HUES6 (cell line): ENCODE measurements around the gene CHST7.

ENCODE experiments used
- H3K27ac ChIP-seq: 2 replicates; pipeline ENCODE4 v1.7.0; 2013; ENCODE audit warnings: low read depth, mild to moderate bottlenecking, low read length, inconsistent platforms
- H3K27me3 ChIP-seq: 2 replicates; pipeline ENCODE4 v1.6.1; 2013; ENCODE audit warnings: low read length; ENCODE audit not compliant: control insufficient read depth, insufficient read depth
- H3K36me3 ChIP-seq: 2 replicates; pipeline ENCODE4 v1.6.1; 2013; ENCODE audit warnings: low read length; ENCODE audit not compliant: control insufficient read depth, insufficient read depth
- H3K4me1 ChIP-seq: 2 replicates; pipeline ENCODE4 v1.6.1; 2013; ENCODE audit warnings: low read length; ENCODE audit not compliant: control insufficient read depth, insufficient read depth
- H3K4me3 ChIP-seq: 2 replicates; pipeline ENCODE4 v1.5.1; 2013; ENCODE audit warnings: low read depth, low read length
- H3K9ac ChIP-seq: one replicate; pipeline ENCODE4 v1.6.1; 2013; ENCODE audit warnings: mild to moderate bottlenecking, low read length
- H3K9me3 ChIP-seq: 2 replicates; pipeline ENCODE4 v1.6.1; 2013; ENCODE audit warnings: low read depth, low read length; ENCODE audit not compliant: control insufficient read depth, insufficient read depth

CHST7 gene

GRCh38 chrX:46574774-46575381 lies 1.3 kb downstream of the CHST7 start:
- peaks cover 14% of the 10 kb centered on the region; the same call in 1 of the 2 replicates for H3K36me3 ChIP-seq
- peak overlapping the region; percentile 72 for H3K4me3 ChIP-seq
- peaks cover 38% of the 10 kb centered on the region for H3K4me1 ChIP-seq
- H3K27me3 ChIP-seq, result peaks cover 18% of the 10 kb centered on the region
- no peaks in the 10 kb centered on the region for H3K9me3 ChIP-seq
- no peak overlapping the region for H3K27ac ChIP-seq
- H3K9ac ChIP-seq, result peak overlapping the region; percentile 70

GRCh38 chrX:46575586-46575985 lies 2.0 kb downstream of the CHST7 start:
- peaks cover 38% of the 10 kb centered on the region for H3K4me1 ChIP-seq
- peak overlapping the region; percentile 72 for H3K4me3 ChIP-seq
- H3K27me3 ChIP-seq, result peaks cover 18% of the 10 kb centered on the region
- peak overlapping the region; percentile 70 for H3K9ac ChIP-seq
- peaks cover 17% of the 10 kb centered on the region for H3K36me3 ChIP-seq
- no peak overlapping the region for H3K27ac ChIP-seq
- H3K9me3 ChIP-seq, result no peaks in the 10 kb centered on the region

GRCh38 chrX:46575991-46576392 lies 2.4 kb downstream of the CHST7 start:
- H3K27me3 ChIP-seq, result peaks cover 18% of the 10 kb centered on the region
- H3K9me3 ChIP-seq, result no peaks in the 10 kb centered on the region
- no peak overlapping the region for H3K27ac ChIP-seq
- H3K9ac ChIP-seq, result peak overlapping the region; percentile 70
- peaks cover 36% of the 10 kb centered on the region for H3K4me1 ChIP-seq
- peak overlapping the region; percentile 72 for H3K4me3 ChIP-seq
- H3K36me3 ChIP-seq, result peaks cover 17% of the 10 kb centered on the region

- H3K27me3 ChIP-seq, result peaks cover 18% of the 10 kb centered on the region
- H3K27ac ChIP-seq, result no peak overlapping the region
- peaks cover 32% of the 10 kb centered on the region for H3K4me1 ChIP-seq
- peaks cover 17% of the 10 kb centered on the region for H3K36me3 ChIP-seq
- no peaks in the 10 kb centered on the region for H3K9me3 ChIP-seq
- H3K9ac ChIP-seq, result no peak overlapping the region
- H3K4me3 ChIP-seq, result peak overlapping the region; percentile 72
Measured at GRCh38 chrX:46576458-46576857, 2.9 kb downstream of the CHST7 start.

GRCh38 chrX:46577221-46578005 lies 3.8 kb downstream of the CHST7 start:
- Histone ChIP-seq H3K9ac (no peak overlapping the region), H3K9me3 (no peaks in the 10 kb centered on the region), H3K4me1 (peaks cover 27% of the 10 kb centered on the region), H3K36me3 (peaks cover 17% of the 10 kb centered on the region), H3K27me3 (peaks cover 18% of the 10 kb centered on the region), H3K4me3 (peak overlapping the region; percentile 28; the same call in 1 of the 2 replicates), H3K27ac (no peak overlapping the region)

- Histone ChIP-seq H3K27ac (no peak overlapping the region), H3K9ac (no peak overlapping the region), H3K27me3 (peaks cover 16% of the 10 kb centered on the region), H3K36me3 (peaks cover 17% of the 10 kb centered on the region), H3K4me3 (no peak overlapping the region), H3K9me3 (no peaks in the 10 kb centered on the region), H3K4me1 (peaks cover 32% of the 10 kb centered on the region)
Measured at GRCh38 chrX:46579250-46579649, 5.7 kb downstream of the CHST7 start.

GRCh38 chrX:46580613-46581012 lies 7.0 kb downstream of the CHST7 start:
- H3K27ac ChIP-seq, result no peak overlapping the region
- peaks cover 35% of the 10 kb centered on the region for H3K4me1 ChIP-seq
- H3K9ac ChIP-seq, result no peak overlapping the region
- peaks cover 17% of the 10 kb centered on the region for H3K36me3 ChIP-seq
- no peak overlapping the region for H3K4me3 ChIP-seq
- H3K9me3 ChIP-seq, result no peaks in the 10 kb centered on the region
- peaks cover 3% of the 10 kb centered on the region; the same call in 1 of the 2 replicates for H3K27me3 ChIP-seq

GRCh38 chrX:46582325-46582724 lies 8.8 kb downstream of the CHST7 start:
- Histone ChIP-seq H3K9me3 (no peaks in the 10 kb centered on the region), H3K27me3 (no peaks in the 10 kb centered on the region), H3K9ac (no peak overlapping the region), H3K4me3 (no peak overlapping the region), H3K4me1 (peaks cover 36% of the 10 kb centered on the region), H3K27ac (peak overlapping the region; percentile 22; the same call in 1 of the 2 replicates), H3K36me3 (peaks cover 16% of the 10 kb centered on the region)

GRCh38 chrX:46582966-46583365 lies 9.4 kb downstream of the CHST7 start:
- H3K9me3 ChIP-seq, result no peaks in the 10 kb centered on the region
- peaks cover 40% of the 10 kb centered on the region for H3K4me1 ChIP-seq
- H3K27ac ChIP-seq, result peak overlapping the region; percentile 22; the same call in 1 of the 2 replicates
- no peak overlapping the region for H3K9ac ChIP-seq
- H3K4me3 ChIP-seq, result no peak overlapping the region
- no peaks in the 10 kb centered on the region for H3K27me3 ChIP-seq
- peaks cover 11% of the 10 kb centered on the region; the same call in 1 of the 2 replicates for H3K36me3 ChIP-seq

GRCh38 chrX:46584736-46585135 lies 11.2 kb downstream of the CHST7 start:
- Histone ChIP-seq H3K36me3 (peaks cover 3% of the 10 kb centered on the region; the same call in 1 of the 2 replicates), H3K27me3 (no peaks in the 10 kb centered on the region), H3K4me3 (no peak overlapping the region), H3K9me3 (no peaks in the 10 kb centered on the region), H3K9ac (no peak overlapping the region), H3K4me1 (peaks cover 44% of the 10 kb centered on the region), H3K27ac (no peak overlapping the region)

- Histone ChIP-seq H3K27ac (peak overlapping the region; percentile 43; the same call in 1 of the 2 replicates), H3K9ac (no peak overlapping the region), H3K36me3 (no peaks in the 10 kb centered on the region), H3K9me3 (no peaks in the 10 kb centered on the region), H3K27me3 (no peaks in the 10 kb centered on the region), H3K4me1 (peaks cover 42% of the 10 kb centered on the region), H3K4me3 (no peak overlapping the region)
Measured at GRCh38 chrX:46587158-46587557, 13.6 kb downstream of the CHST7 start.
